Mesothelial cell of epicardium (in vitro differentiated cells): Measurements from ENCODE around the gene IFTAP. TPM values are rescaled to one million over a fixed set of nuclear protein-coding genes. Genes with fewer than 3 reads are reported as not detected.
"Not testable (repeated sequence)": the region's sequence is repeated elsewhere in the genome, so short reads cannot be mapped to it uniquely, and the experiment has no call there.

Source experiments
- DNase-seq, 2 experiments: peaks; one replicate each; pipeline ENCODE4 v3.0.0; 2021; ENCODE audit warnings: low spot score in 2 of 2; ENCODE audit not compliant: unreplicated experiment in 2 of 2
- H3K27ac Mint-ChIP-seq: 2 replicates; pipeline ENCODE4 v1.8.0; 2021; ENCODE audit warnings: mixed read lengths
- H3K27me3 Mint-ChIP-seq: 2 replicates; pipeline ENCODE4 v1.8.0; 2021; ENCODE audit warnings: low read depth, mixed read lengths
- H3K36me3 Mint-ChIP-seq: 2 replicates; pipeline ENCODE4 v1.8.0; 2021; ENCODE audit warnings: mixed read lengths
- H3K4me1 Mint-ChIP-seq: 2 replicates; pipeline ENCODE4 v1.8.0; 2021; ENCODE audit warnings: mixed read lengths
- H3K4me3 Mint-ChIP-seq: 2 replicates; pipeline ENCODE4 v1.8.0; 2021; ENCODE audit warnings: mild to moderate bottlenecking, moderate library complexity, mixed read lengths
- H3K9me3 Mint-ChIP-seq: 2 replicates; pipeline ENCODE4 v1.8.0; 2021; ENCODE audit warnings: mixed read lengths
- total RNA-seq: library from RNA; stranded (reverse); gene quantifications from 3 replicates; pipeline ENCODE4 v1.2.1, GENCODE V29; 2021
- TF ChIP-seq, protein P1 (sequence below): fragments of 200-600 bp; sonication (generic); IDR thresholded peaks from one replicate; pipeline ENCODE4 v1.5.0; 2021; ENCODE audit warnings: antibody characterized with exemption; ENCODE audit not compliant: unreplicated experiment

Gene IFTAP
- total RNA-seq, 1 donor from 2014 or later, result 34.0 TPM

DNA sequence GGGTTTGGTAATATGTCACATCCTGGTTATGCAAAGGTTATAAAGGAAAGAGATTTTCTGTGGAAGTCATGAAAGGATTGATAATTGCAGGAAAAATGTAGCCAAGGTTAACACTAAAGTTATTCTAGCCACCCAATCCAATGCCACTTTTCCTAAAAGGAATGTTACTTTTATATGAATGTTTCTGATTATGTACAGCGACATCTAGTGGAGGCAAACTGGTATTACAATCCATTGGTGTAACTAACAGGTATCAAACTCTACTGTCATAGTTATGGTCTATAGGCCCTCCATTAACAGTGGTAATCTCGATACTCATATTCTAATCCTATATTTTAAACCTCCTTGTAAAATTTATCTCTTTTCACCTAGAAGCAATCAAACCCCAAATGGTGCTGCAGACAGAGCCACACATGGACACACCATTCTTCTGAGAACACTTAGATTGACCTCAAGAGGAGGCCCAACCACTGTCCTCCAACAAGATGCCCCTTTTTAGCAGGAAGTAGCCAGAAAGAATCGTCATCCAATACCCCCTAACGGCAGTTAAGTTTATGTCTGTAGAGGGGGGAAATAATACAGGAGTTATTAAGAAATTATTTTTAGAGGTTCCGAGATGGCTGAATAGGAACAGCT, 78.6 kb downstream of the IFTAP start:
- no peak for DNase-seq
- TF ChIP-seq, protein P1, sequence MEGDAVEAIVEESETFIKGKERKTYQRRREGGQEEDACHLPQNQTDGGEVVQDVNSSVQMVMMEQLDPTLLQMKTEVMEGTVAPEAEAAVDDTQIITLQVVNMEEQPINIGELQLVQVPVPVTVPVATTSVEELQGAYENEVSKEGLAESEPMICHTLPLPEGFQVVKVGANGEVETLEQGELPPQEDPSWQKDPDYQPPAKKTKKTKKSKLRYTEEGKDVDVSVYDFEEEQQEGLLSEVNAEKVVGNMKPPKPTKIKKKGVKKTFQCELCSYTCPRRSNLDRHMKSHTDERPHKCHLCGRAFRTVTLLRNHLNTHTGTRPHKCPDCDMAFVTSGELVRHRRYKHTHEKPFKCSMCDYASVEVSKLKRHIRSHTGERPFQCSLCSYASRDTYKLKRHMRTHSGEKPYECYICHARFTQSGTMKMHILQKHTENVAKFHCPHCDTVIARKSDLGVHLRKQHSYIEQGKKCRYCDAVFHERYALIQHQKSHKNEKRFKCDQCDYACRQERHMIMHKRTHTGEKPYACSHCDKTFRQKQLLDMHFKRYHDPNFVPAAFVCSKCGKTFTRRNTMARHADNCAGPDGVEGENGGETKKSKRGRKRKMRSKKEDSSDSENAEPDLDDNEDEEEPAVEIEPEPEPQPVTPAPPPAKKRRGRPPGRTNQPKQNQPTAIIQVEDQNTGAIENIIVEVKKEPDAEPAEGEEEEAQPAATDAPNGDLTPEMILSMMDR, result peak; percentile 87
- Mint-ChIP-seq H3K27ac (no peak overlapping the region), H3K9me3 (peaks cover 69% of the 10 kb centered on the region), H3K4me1 (peaks cover 2% of the 10 kb centered on the region), H3K4me3 (no peak overlapping the region), H3K27me3 (no peaks in the 10 kb centered on the region), H3K36me3 (peaks cover 37% of the 10 kb centered on the region)

DNA sequence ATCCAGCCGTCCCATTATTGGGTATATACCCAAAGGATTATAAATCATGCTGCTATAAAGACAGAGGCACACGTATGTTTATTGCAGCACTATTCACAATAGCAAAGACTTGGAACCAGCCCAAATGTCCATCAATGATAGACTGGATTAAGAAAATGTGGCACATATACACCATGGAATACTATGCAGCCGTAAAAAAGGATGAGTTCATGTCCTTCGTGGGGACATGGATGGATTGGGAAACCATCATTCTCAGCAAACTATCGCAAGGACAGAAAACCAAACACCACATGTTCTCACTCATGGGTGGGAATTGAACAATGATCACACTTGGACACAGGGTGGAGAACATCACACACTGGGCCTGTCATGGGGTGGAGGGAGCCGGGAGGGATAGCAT, 85.2 kb downstream of the IFTAP start:
- H3K27ac Mint-ChIP-seq, H3K27me3 Mint-ChIP-seq, H3K4me3 Mint-ChIP-seq, H3K4me1 Mint-ChIP-seq, DNase-seq: not testable (repeated sequence)
- Mint-ChIP-seq H3K9me3 (peaks cover 35% of the 10 kb centered on the region), H3K36me3 (peaks cover 14% of the 10 kb centered on the region)

DNA sequence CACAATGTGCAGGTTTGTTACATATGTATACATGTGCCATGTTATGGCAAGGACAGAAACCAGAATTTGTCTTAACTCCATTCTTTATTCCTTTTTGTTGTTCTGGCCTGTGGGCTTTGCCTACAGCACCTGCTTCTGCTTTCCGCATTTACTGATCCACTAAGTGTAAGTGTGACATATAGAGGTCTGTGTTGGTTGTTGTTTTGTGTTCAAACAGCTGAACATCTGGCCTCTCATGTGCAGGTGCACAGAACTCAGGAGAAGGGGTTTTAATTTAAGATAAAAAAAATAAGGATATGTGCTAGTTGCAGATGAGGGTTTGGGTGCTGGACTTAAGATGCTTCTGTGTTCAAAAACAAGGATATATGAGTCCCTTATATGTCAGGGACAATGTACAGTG, 89.5 kb downstream of the IFTAP start:
- Mint-ChIP-seq H3K9me3 (peaks cover 6% of the 10 kb centered on the region), H3K27me3 (peaks cover 5% of the 10 kb centered on the region), H3K4me1 (peaks cover 11% of the 10 kb centered on the region), H3K4me3 (no peak overlapping the region), H3K36me3 (no peaks in the 10 kb centered on the region), H3K27ac (no peak overlapping the region)
- no peak for DNase-seq
- TF ChIP-seq, protein P1, result no peak

DNA sequence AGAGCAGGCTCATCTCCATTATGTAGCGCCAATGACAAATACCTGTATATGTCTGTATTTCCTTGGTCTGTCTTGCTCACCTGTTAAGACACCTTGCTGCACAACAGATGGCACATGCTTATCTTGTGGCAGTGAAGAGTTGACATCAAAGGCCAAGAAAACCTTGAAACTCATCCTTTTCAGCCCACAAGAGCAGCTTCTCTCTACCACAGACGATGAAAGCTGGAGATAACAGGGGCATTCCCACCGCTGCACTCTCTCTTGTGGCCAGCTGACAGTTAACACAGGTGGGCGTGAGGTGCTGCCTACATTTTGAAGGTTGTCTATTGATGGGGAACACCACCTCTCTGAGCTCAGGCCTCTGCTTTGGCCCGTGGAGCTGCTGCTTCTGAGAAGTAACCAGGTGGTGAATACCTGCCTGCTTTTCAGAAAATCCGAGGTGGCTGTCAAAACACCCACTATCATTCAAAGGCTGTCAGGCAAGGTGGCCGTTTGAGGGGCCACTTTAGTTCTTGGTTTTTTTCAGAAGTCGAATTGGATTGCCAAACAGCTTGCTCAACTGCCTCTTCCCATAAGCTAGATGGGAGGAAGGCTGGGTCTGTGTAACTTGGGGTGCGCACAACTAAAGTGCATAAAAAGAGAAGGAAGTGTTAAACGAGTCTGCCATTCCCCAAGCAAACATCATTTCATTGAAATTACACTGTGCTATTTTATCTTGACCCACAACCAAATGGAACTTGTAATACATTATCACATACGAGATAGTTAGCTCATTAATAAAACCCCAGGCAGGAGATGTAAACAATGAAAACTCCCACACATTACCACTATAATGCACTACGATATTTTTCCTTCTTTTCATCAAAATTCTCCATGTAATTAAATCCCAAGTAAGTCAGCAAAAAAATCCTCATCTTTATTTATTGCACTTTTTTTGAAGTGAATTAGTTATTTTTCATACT, 90.8 kb downstream of the IFTAP start:
- Mint-ChIP-seq H3K36me3 (no peaks in the 10 kb centered on the region), H3K9me3 (peaks cover 6% of the 10 kb centered on the region), H3K27me3 (peaks cover 5% of the 10 kb centered on the region), H3K27ac (no peak overlapping the region), H3K4me1 (peaks cover 11% of the 10 kb centered on the region), H3K4me3 (no peak overlapping the region)
- TF ChIP-seq, protein P1, result no peak
- no peak for DNase-seq

DNA sequence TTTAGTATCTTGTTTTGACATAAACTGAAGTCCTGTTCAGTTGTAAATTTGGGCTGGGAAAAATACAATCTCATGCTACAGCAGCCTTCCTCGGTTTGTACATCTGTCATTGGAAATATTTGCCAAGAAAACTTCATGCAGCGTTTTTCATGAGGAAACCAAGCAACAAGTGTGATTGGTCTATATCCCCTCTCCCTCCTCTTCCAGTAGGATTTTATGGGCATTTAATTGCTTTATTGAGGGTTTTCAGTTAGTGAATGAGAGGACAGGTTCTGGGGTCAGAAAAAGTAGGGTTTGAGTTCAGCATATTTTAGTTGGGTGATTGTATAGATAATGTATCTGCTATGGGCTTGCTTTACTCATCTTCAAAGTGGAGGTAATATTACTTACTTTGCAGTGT, 93.8 kb downstream of the IFTAP start:
- peaks cover 5% of the 10 kb centered on the region for H3K27me3 Mint-ChIP-seq
- H3K4me3 Mint-ChIP-seq, result no peak overlapping the region
- no peak overlapping the region for H3K27ac Mint-ChIP-seq
- no peak for DNase-seq
- H3K4me1 Mint-ChIP-seq, result peaks cover 27% of the 10 kb centered on the region
- TF ChIP-seq, protein P1, result no peak
- no peaks in the 10 kb centered on the region for H3K9me3 Mint-ChIP-seq
- no peaks in the 10 kb centered on the region for H3K36me3 Mint-ChIP-seq

DNA sequence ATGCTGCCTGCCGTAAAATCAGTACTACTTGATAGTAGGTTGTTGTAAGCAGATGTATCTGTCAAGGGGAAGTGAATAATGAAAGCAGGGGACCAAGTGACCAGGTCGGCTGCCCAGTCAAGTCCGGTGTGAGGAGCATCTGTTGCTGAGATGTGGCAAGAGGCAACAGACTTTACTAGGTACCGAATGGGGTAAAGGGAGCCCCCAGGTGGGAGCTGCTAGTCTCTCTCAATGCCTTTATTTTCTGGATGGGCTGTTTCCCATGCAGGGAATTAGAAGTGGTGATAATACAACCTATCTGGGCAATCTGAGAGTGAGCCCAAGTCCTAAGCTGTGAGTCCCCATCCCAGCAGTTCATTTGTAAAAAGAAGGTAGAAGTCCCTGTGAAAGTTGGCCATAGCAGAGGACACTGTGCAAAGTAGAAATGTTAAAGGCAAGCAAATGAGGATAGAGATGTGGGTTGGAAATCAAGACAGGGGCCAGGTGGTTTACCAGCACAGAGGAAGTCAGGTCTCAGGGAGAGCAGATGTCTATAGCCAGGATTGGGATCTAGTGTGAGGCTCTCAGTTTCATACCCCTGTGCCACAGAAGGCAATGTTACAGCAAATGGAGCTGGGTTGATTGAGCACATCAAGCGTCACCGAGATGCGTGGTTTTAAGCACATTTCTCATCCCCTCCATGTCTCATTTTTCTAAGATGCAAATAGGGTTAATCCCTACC, 94.4 kb downstream of the IFTAP start:
- TF ChIP-seq, protein P1, result no peak
- Mint-ChIP-seq H3K27ac (no peak overlapping the region), H3K4me1 (peaks cover 33% of the 10 kb centered on the region), H3K4me3 (no peak overlapping the region), H3K27me3 (peaks cover 5% of the 10 kb centered on the region), H3K36me3 (no peaks in the 10 kb centered on the region), H3K9me3 (no peaks in the 10 kb centered on the region)
- no peak for DNase-seq
